NCI-H1105 (cell line): ENCODE measurements around the gene PRKN.

Source experiments
- DNase-seq: peaks from one replicate; lab custom pipeline; 2025; lab: John Stamatoyannopoulos, UW

The PRKN gene

DNA sequence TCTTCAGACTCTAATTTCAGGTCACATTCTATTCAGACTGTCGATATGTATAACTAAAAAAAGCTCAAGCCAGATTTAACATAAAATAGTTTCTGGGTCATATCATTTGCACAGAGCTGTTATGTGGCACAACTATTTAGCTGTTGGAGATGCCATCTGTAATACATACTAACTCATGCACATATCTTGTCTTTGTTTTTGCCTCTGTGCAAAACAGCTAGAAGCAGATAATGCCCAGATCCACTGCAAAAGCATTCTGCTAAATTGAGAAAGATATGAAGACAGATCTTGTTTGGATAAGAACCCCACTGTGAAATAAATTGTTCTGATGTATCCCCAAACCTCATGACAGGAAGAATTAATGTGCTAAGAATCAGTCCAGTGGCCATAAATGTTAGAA lies 930.9 kb downstream of the PRKN start:
- DNase-seq, result no peak

DNA sequence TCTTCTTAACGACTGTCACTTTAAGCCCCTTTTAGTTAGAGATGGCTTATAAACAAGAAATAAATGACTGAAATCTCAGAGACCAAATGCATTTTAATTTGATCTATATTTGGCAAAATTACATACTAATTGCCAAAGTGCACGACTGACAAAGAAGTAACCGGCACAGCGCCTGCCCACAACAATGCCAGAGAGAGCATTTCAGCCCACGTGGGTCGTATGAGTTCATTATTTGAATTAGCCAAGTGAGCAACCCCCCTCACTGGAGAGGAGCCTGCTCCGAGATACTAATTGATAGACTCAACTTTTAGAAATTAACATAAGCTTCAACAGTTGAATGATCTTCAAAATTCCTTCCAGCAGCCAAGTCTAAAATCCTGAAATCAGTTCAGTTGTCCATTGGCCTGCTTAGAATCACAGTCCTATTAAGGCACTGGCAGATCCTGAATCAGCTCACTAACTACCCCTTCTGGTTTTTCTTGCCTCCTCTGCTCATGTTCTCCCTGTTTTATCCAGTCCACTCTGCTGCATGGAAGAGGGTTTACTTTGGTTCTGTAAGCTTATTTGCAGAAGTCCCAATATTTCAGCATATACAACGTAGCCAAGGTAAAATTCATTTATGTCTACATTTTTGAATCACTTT lies 934.6 kb downstream of the PRKN start:
- no peak for DNase-seq

DNA sequence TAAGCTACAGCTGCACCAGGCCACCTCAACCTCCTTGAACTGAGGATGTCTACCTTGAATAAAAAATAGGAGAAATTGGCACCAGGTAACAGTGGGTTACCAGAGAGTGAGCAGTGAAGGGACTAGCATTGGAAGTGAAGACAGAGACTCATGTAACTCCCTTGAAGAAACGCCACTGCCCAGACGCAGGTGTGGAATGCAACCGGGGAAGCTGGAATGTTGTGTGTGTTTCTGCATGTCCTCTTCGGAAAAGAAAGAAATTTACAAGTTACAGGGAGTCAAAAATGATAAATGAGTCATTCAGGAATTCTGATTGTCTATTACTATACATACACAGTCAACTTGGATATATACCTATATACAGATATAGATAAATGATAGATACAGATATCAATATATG lies 939.0 kb downstream of the PRKN start:
- no peak for DNase-seq

DNA sequence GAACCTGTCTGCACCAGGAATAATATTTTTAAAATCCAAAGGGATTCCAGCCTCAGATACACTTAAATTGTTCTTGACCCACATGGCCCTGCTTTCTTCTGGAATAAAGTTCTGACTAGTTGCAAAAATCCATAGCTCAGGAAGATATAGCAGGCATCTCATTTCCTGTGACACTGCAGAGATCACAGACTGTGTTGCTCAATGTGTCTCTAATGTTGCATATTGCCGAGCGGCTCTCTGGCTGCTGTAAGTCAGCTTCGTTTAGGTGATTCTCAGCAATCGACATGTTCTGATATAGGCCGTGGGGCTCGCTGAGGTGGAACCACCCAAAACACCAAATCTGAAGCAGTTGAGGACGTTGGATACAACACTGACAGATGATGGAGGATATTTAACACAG lies 955.4 kb downstream of the PRKN start:
- DNase-seq, result no peak

DNA sequence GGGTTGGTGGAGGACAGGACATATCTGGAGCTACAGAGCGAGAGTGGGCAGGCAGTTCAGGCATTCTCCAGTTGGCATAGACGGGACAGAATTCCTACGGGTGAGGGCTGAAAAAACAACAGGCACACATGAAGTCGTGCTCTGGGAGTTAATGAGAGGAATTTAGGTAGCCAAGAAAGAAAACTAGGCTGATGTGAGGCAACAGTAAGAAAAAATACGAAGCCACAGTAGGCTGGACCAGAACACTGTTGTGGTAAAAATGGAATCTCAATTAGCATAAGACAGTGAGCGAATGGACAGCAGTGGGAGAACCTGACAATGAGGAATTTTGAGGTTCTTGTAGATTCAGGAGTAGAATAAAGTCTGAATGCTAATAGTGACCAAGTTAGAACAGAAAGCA lies 965.6 kb downstream of the PRKN start:
- DNase-seq, result no peak

DNA sequence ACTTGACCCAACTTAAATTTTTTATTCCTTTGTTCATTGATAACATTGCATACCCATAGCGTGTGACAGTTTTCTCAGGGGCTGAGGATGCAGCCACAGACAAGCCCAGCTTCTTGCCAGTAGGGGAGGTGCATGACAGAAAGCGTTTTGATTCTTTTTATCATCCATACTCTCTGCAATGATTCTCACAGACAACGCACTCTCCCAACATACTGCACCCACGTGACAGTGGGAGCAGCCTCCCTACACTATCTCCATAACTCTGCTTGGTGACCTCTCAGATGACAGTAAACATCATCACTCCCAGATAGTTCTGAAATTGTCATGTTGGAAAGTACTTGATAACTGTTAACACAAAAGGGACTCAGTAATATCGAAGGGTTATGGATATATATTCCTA lies 972.5 kb downstream of the PRKN start:
- DNase-seq, result no peak

DNA sequence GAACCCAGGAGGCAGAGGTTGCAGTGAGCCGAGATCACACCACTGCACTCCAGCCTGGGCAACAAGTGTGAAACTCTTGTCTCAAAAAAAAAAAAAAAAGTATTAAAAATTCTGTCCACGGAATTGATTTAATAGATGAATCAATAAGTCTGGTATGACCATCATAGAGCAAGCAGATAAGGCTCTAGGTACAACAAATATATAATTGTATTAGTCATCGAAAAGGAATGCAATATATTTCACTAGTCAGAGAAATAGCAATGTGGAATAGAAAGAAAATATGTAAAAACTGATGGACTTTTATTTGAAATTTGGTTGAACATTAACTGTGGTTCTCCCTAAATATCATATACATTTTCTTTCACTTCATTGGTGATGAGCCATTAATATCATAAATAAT lies 976.9 kb downstream of the PRKN start:
- no peak for DNase-seq

DNA sequence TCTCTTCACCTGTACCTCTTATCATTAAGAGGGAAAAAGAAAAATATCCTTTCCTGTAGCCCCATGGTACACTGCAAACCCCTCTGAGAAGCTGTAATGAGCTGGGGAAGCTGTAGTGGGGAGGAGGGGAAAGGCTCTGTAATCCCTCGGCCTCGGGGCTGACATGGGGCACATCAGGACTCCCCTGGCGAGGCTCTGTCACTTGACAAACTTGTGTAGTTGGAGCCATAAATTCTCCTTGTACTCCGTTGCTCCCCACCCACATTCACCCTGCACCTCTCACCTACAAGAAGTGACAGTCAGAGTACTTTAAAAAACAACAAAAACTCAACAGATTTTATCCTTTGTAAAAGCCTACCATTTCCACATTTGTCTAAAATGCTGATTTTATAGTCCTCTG lies 978.0 kb downstream of the PRKN start:
- DNase-seq, result no peak

DNA sequence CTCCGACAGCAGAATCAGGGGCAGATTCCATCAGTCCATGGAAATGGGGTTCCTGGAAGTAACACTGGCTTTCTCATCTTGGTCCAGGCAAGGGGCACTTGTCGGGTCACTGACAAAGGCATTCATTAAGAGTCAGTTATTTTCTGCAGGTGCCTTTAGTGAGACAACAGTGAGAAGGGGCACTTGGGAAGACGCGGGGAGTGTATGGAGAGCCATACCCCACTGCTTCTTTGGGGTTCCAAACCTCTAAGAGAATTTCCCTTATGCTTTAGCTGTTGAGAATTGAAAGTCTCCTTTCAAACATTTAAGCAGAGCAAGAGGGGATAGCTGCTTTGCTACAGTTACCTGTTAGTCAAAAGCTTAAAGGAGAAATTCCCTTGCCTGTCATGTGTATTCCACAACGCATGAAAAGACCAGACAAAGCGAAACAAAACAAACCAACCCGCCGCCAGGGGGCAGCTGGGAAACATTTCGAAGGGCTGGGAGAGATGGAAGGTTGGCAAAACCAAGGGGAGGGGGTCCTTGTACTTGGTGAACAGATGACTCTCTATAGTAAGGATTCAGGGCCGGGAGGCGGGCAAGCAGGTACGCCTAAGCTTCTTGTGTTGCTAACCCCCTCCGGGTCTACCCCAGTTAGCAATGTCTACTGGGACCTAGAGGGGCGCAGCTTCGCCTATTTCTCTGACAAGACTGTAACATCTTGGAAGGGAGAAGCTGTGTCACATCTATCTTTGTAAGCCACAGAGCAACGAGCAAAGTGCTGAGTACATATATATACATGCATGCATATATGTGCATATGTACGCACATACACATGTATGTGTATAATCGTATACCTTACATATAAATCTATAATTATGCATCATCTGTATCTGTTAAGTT lies 978.8 kb downstream of the PRKN start:
- DNase-seq, result no peak

DNA sequence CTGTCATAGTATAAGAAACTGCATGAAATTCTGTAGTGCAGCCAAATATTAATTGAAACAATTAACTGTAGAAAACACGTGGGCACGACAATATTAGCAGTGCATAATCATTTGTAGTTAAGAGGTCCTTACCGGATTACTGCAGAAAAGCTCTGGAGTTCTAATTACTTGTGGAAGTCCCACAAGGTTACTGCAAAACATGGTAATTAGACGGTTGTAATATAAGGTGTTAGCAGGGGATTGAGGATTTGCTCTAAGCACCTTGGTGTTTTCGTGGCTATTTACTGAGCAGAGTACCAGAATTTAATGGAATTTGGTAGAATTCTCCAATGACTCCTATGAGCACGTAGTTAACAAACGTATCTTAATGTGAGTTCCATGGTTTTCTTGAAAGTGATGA lies 980.1 kb downstream of the PRKN start:
- peak; percentile 2 for DNase-seq

DNA sequence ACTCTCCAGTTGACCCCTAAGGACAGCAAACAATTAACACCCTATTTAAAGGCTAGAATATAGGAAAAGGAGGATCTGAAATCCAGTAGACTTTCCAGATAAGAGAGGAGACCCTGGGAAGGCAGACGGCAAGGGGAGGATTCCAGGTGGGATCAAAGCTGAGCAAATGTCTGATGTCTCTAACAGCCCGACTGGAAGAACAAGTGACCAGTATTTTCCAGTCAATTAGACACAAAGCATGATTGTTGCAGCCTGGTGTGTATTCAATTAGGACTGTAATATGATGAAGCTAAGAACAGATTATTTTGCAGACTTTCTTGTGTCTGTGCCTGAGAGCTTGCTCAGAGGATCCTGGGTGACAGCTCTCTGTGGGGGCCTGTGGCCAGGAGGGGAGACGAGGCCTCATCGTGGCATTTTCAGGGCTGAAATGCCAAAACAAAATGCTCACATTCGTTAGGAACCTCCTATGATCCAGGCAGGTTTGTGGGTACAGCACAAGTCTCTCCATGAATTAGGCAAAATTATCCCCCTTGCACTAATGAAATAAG lies 981.9 kb downstream of the PRKN start:
- DNase-seq, result no peak

DNA sequence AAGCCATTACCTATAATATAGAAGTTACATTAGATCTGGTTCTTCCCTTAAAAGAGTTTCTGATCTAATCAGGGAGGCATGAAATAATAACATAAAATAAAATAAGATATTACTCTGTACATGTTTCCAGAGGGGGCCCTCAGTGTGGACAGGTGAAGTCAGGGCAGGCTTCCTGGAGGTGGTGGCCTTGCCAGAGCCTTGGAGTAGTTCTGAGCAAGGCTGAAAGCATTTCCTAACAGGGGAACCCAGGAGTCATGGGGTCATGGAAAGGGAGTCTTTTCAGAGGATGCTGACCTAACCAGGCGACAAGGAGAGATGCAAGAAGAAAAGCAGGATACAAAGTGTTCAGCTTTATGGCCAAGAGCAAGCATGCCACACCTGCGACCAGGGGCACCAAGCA lies 982.4 kb downstream of the PRKN start:
- no peak for DNase-seq

DNA sequence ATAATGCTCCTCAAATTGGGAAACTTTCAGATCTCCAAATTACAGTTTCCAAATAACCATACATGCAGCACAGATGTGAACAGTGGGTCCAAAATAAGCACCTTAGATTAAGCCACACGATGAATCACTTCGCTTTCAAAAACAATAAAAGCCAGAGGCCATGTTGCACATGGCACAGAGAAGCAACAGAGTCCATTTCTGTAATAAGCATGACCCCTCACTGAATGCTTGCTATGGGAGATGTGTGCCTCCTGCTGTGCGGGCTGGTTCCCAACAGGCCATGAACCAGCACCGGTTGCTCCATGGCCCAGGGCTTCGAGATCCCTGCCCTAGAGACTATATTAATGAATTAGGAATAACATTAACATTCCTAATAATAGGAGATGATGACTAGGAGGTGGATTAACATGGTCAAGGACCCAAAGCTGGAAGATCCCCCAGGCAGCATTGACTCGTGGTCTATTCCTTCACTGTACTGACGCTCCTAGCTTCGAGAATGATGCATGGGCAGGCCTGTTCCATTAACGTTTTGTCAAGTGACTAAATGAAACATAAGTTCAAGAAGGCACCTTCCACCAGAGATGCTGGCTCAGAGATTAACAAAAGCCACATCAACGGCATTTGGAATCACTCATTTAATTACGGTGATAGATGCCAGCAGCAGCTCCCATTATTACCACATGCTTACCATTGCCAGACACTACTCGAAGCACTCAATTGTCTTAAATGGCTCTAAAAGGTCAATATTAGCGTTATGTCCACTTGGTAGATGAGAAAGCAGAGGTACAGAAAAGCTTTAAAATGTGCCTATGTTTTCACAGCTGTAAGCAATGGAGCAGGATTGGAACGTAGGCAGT lies 983.1 kb downstream of the PRKN start:
- DNase-seq, result no peak

DNA sequence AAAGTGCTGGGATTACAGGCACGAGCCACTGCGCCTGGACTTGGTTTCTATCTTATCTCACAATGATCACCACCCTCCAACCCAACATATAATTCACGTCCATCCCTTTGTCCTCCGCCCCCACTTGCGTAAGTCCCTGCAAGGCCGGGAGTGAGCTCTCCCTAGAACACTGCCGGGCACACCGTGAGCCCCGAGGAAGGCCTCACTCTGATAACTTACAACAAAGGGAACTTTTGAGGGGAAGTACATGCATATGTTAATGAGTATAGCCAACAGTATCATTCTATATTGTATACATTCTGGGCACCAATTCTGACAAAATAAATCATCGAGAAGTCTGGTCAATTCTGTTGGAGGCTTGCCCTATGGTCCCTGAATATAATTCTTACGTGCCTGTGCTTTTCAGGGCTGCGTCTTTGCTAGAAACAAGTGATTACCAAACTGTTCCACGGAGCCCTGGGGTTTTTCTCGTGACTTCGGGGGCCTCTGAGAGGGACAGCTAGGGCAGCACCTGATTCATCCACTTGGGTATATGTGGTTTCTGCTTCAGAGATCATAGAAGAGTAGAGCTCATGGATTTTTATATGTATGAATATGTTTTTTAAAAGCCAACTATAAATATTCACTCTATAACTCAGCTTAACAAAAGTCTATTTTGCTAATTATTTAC lies 983.9 kb downstream of the PRKN start:
- no peak for DNase-seq

DNA sequence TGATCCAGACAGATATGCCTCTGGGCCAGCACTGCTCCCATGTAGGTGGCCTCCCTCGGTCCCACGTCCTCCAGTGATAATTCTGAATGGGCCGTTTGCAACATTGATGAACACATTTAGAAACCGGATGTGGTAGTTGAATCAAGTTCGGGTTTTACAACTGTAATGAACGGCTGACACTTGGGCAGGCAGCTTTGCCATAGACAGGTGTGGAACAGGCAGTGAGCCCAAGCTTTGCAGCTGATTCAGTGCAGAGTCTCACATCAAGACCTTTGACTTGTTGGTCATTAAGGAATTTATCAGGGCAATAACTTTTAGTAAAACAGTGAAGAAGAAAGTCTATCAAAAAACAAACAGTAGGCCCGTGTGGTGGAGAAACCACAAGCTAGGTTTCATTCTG lies 987.1 kb downstream of the PRKN start:
- DNase-seq, result no peak

DNA sequence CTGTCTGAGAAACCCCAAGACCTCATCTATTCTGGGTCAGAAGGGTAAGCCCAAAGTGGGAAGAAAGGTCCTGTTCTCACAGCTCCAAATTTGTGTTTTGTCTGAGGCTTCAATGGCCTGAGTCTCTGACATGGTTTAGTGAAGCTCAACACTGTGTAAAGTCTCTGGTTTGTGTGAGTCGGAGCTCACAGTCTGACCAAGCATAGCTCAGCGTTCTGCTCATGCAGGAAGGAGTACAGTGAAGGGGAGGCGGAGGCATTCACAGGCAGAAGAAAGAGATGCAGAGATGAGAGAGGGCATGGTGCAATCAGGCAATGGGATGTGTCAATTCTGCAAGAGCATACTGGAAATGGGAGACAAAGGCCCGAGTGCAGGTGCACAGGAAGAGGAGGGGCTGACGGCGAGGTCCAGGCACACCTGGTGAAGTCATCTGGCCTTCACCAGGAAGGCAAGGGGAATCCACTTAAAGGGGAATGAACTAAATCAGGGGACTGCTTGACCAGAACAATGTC lies 990.7 kb downstream of the PRKN start:
- no peak for DNase-seq

DNA sequence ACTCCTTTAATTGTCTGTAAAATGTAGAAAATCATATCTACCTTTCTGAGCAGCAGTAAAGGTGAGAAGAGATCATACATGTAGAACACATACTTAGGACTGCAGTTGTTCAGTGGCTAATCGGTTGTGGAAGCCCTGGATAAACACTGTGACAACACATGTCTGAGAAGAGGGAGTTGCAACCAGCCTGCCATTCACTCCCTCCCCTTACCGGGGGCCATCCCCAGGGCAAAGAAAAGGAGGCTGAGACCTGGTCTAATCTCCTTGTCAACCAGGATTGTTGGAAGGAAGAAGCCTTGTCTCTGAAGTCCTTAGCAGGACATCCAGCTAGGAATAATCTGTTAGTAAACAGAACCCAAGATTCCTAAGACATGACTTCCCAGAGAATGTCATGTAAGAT lies 991.2 kb downstream of the PRKN start:
- no peak for DNase-seq

DNA sequence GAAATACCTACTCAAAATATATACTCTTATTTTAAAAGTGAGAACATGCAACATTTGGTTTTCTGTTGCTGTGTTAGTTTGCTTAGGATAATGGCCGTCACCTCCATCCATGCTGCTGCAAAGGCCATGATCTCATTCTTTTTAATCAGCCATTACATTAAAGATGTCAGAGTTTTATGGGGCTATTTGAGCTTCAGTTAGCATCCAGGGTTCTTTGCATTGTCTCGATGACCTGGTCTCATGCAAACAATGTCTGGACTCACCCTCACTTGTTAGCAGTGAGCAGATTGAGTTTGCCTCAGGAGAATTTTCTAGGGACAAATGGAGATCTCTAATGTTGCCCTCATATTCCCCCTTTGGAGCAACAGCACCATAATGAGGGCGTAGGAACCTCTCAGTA lies 995.0 kb downstream of the PRKN start:
- no peak for DNase-seq

DNA sequence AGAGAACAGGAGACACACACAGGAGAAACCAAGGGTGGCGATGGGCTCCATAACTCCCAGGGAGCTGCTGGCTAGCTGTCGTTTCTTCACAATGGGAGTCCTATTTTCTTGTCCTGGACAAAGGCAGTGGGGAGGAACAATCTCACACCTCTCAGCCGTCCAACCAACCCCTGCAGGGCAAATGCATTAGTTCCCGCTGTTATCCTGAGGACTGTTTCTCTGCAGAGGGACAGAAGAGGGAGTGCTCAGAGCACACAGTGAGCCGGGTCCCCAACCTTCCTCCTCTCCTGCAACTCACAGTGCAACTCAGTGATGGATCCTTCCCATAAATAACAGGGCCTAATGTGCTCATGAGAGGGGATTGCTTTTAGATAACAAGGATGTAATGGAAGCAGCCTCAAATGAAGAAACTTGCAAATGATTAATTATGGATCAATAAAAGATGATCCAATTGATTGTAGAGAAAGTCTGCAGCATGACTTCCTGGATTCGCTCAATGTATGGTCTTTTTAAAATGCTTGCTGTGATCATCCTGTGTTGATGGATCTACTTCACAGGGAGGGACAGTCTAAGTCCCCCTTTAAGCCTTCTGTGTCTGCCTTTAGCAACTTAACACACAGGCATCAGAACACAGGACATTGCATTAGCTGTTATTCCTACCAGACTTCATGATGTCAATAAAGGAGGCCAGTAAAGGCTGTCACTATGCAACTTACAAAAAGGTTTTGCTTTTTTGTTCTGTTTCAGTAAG lies 1000.3 kb downstream of the PRKN start:
- DNase-seq, result no peak

DNA sequence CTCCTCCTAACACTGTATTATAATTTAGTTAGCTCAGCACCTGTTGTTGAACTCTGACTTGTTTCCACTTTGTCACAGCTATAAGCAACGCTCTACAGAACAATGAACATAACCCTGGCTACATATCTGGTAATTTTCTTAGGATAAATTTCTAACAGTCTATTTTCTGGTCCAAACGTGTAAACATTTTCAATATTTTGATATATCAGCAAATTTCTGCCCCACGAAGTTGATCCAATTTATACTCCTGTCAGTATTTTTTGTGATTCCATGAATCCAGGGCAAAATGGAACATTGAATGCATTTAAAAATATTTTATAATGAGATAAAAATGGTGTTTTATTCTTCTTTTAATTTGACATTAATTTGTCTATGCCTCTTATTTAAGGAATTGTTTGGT lies 1005.2 kb downstream of the PRKN start:
- DNase-seq, result no peak

DNA sequence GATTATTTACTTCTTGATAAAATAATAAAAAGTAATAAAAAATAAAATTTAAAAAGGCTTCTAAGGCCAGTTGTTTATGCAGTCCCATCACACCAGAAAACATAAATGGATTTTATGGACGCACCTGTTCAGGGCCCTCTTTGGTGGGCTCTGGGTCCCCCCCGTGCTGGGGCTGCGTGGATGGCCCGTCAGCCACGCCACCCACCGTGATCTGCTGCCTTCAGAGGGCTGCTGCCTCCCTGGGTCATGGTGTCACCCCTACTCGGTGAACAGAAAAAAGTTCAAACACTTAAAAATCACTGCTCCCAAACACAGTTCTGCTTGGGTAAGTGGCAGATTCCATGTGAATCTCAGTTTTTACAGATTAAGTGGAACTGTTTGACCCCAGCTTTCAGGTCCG lies 1006.1 kb downstream of the PRKN start:
- no peak for DNase-seq
